KBM-7 (cell line): ENCODE data around the gene PARK7.
A peak's percentile ranks its signal among the peaks of the same experiment; 100 is the strongest.

Experiments
- DNase-seq: peaks from one replicate; pipeline ENCODE4 v3.0.0-alpha.2; 2015
- in situ Hi-C: fragments of 300-500 bp; cut with MboI; formaldehyde crosslinking; loops from 2 replicates; pipeline ENCODE4 v1.14.3; 2020; ENCODE audit warnings: low sequenced_read_pairs, low pct_unique_long_range_greater_than_20kb, mixed read lengths

PARK7 gene

DNA sequence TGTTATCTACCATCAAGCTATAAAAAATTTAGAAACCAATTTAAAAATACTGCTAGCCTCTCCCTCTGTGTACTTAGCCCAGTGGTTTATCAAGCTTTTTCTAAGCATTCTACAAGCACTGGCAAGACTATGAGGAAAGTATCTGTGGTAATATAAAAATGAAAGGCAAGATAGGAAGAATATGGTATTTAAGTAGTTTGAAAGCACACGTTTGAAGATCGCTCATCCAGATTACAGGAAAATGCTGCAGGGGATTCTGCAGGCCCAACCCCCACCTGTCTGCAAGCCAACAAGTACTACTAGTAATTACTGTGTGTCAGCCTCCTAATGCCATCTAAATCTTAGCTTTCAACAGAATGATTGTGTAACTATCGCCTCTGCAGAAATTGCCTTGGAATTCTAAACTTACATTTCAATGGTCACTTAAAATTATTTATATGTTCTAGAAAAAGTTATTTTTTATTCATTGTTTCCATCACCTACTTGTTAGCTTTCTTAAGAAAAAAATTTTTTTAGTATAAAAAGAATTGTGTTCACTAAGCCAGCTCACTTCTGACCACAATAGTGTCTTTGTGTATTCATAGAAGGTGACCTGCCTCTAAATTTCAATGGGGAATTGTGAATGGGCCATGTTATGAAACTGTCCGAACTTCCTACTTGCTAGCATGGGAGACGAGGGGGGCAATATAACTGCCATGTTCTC is 56.1 kb downstream of the PARK7 start:
- no peak for DNase-seq
- in situ Hi-C loops = loop anchor here (25.0 kb wide), 1 partner anchor 295 kb away; the partner anchor contains the start of gene SLC45A1

DNA sequence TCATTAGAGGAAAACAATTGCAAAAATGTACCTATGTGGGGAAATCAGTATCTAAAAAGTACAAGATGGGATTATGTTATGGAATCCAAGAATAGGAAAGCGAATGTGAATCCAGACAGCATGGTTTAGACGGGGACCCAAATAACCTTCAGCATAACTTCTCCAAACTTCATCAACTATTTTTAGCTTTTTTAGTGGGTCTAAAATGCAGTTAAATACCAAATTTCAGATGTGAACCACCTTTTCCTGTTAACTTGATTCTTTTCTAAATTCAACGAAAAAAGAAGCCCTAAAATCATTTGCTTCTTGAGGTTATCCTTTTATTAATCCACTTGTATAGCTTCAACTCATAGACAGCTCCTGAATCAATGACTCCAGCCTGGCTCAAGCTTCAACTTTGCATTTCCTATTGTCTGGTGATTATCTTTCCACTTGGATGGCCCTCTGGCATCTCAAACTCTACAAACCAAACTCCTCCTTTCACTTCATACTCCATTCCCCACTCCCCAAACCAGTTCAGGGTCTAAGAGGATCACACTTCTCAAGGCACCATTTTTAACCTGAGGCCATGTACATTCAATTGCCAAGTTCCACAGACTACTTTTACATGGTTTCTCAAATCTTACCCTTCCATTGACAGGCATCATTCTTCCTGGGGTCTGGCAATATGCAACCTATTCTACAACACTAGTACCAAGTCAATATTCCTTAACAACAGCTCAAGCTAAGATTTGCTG is 57.1 kb downstream of the PARK7 start:
- in situ Hi-C loops = loop anchor here (25.0 kb wide), 1 partner anchor 294 kb away; the partner anchor contains the start of gene SLC45A1
- no peak for DNase-seq

DNA sequence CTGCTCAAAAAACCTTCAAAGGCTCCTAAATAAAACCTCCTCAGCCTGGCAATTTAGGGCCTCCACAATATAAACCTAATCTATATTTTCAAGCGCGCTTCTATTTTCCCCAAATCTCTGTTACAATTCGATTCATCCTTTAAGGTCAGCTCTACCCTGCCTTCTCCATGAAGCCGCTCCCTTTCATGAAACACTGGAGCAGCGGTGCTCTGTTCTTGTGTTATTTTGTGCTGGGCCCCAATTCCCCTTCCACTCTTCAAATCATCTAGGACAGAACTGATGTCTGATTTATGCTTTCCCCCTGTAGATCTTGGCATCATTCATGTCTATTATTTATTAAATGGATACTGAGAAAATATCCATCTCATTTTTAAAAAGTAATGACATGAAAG is 57.7 kb downstream of the PARK7 start:
- no peak for DNase-seq
- in situ Hi-C loops = loop anchor here (25.0 kb wide), 1 partner anchor 293 kb away; the partner anchor contains the start of gene SLC45A1

DNA sequence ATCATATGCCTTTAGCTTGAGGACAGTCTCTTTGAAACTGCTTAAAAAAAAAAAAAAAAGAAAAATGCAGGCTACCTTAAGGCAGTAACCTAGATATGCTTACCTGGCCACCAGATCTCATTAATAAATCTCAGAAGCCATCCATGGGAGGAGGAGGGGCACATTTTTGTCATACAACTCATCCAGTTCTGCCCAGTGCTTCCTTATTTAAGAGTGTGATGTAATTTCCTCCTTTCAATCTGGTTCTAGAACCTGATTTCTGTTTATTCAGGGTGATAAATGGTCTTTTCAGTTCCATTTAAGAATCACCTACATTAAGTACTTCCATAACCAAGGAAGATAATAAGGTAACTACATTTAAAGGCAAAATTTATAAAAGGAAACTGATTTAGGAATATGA is 58.5 kb downstream of the PARK7 start:
- in situ Hi-C loops = loop anchor here (25.0 kb wide), 1 partner anchor 292 kb away; the partner anchor contains the start of gene SLC45A1

DNA sequence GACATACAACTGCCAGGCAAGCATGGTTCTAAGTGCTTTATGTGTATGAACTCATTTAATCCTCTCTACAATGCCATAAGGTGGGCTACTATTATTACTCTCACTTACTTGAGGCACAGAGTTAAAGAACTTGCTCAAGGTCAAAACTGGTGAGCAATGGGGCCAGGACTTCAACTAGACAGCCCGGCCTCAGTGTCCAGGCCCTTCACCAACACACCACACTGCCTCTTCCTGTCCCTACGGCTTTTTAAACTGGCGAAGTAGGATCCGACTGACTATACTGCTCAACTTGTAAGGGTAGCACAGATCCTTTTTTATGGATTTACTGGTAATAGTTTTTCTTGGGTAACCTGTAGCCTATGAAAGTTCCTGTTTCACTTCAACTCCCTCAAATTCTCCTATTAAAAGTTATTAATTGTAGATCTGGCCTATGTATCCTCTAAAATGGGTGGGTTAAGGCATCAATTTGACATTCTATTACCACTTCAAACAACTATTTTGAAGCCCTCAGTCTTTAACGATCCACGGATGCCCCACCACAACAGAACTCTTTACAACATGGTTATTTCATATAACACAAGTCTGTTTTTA is 60.3 kb downstream of the PARK7 start:
- in situ Hi-C loops = loop anchor here (25.0 kb wide), 1 partner anchor 291 kb away; the partner anchor contains the start of gene SLC45A1
- DNase-seq = no peak

More for the DNA sequence above, 58.5 kb downstream of the PARK7 start:
- DNase-seq = no peak

DNA sequence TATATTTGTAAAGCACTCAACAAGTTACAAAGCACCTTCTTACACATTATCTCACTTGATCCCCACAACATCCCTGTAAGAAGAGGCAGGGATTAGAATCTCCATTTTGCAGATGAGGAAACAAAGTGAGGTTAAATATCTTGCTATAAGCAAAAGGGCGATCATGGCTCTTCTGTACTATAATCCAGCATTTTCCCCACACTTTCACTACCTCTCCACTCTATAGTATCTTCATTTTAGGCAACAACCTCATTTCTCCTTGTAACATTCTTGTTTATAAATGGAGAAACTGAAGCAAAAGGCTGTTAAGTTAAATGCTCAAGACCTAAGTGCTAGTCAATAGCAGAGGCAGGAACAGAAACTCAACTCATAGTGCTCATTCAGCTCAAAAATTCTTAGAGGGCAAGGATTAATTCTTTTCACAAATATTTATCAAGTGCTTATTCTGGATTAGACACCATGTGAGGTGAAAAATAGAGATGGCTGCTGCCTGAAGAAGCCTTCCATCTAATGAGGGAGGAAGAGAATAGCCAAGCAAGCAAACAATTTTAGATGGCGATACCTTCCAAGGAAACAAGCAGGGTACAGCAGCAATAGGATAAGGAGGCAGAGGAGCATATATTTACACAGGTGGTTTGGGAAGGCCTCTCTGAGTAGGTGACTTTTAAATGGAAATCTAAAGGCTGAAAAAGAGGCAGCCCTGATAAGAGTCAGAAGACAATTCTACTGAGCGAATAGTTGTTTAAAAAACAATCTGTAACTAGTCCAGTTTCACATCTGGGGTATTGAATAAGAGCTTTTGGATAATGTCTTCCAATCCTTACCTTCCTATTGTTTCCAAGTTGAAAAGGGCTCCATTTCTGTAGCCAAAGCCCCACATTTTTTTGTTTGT is 61.1 kb downstream of the PARK7 start:
- in situ Hi-C loops = loop anchor here (25.0 kb wide), 1 partner anchor 290 kb away; the partner anchor contains the start of gene SLC45A1
- no peak for DNase-seq

DNA sequence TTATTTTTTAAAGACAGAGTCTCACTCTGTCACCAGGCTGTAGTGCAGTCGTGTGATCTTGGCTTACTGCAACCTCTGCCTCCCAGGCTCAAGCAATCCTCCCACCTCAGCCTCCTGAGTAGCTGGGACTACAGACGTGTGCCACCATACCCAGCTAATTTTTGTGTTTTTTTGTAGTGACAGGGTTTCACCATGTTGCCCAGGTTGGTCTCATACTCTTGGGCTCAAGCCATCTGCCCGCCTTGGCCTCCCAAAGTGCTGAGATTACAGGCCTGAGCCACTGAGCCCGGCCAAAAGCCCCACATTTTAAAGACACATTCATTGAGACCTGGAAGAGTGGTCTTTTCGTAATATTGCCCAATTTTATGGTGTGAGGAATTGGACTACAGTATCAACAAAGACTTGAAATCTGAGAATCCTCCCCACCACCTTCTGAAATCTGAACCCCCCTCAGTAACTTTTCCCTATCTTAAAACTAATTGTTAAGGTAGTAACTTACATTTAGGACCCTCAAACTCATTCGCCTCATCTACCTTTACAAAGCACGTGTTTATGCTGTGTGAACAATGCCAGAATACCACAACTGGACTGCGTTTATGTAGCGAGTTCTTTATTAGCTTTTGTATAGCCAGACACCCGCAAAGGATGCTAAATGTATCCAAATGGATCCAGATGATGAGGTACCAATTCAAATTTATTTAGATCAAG is 61.9 kb downstream of the PARK7 start:
- no peak for DNase-seq
- in situ Hi-C loops = loop anchor here (25.0 kb wide), 1 partner anchor 289 kb away; the partner anchor contains the start of gene SLC45A1

DNA sequence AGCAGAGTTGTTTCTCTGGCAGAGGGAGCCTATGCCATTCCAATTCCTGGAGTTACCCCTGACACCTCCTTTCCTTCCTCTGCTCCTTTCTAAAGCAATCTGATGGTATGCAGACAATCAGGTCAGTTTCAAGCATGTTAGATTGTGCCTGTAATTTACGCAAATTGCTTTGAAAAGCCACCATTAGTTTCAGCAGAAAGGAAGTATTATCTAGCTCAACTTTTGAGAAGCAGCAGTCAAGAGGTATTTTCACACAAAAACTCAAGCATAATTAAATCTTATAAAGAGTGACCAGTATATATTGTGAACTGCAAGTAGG is 62.4 kb downstream of the PARK7 start:
- DNase-seq = no peak
- in situ Hi-C loops = loop anchor here (25.0 kb wide), 1 partner anchor 288 kb away; the partner anchor contains the start of gene SLC45A1

DNA sequence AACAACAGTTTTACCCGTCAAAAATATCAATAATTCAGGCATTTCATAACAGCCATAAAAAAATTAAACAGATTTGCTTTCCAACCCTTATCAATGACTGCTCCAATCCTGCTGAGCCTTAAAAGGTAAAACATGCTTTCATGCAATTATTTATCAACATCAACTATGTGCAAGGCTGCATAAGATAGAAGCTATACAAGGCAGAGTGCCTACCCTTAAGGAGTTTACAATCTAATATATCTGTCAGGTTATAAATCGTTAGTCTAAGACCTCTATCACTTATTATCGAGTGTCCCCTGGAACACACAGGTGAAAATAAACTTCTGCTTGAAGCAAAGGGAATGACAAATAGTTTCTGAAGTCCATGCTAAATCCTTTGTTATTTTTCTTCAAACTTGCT is 62.8 kb downstream of the PARK7 start:
- in situ Hi-C loops = loop anchor here (25.0 kb wide), 1 partner anchor 288 kb away; the partner anchor contains the start of gene SLC45A1
- no peak for DNase-seq

DNA sequence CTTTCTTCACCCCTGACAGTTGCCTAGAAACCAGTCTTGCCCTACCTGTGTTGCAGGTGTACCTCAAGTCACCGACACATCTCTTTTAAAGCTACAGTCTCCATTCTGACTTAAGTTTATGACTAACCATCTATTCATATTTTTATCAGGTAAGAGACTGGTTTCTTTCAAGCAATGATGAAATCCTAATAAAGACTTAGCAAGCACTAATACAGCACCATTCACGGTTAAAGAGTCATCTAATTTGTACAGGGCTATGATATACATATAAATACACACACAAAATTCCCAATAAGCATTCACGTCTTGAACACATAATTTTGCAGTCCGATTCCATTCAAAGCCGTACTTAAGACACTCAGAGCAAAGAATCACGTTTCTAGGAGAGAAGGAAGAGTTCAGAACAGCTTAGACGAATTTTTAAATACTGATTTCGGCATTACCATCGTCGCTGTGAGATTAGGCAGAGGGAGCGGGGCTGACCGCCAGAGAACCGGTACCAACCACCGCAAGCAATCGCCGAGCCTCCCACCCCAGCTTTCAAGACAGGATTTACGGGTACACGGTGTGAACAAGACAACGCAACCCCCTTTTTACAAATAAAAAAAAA is 63.7 kb downstream of the PARK7 start:
- in situ Hi-C loops = no loop called here
- peak; percentile 23 for DNase-seq

DNA sequence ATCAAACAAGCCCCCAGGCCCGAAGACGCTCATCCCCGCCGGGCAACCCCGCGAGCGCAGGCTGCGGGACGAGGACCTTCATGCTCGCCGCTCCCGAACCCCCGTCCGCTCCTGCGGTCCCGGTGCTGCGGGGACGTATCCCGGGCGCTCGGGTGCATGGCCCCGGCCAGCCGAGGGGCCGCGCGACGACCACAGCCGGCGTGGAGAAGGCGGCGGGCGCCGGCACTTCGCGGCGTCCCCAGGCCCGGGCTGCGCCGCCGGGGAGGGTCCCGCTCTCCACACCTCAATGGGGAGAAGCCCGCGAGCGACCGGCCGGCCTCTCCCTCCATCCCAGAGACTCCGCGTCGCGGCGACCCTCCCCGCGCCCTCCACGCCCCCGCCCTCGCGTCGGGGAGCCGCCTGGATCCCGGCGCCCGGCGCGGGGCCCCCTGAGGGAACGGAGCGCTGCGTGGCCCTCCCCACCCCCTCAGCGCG is 64.2 kb downstream of the PARK7 start:
- DNase-seq = no peak
- in situ Hi-C loops = no loop called here

DNA sequence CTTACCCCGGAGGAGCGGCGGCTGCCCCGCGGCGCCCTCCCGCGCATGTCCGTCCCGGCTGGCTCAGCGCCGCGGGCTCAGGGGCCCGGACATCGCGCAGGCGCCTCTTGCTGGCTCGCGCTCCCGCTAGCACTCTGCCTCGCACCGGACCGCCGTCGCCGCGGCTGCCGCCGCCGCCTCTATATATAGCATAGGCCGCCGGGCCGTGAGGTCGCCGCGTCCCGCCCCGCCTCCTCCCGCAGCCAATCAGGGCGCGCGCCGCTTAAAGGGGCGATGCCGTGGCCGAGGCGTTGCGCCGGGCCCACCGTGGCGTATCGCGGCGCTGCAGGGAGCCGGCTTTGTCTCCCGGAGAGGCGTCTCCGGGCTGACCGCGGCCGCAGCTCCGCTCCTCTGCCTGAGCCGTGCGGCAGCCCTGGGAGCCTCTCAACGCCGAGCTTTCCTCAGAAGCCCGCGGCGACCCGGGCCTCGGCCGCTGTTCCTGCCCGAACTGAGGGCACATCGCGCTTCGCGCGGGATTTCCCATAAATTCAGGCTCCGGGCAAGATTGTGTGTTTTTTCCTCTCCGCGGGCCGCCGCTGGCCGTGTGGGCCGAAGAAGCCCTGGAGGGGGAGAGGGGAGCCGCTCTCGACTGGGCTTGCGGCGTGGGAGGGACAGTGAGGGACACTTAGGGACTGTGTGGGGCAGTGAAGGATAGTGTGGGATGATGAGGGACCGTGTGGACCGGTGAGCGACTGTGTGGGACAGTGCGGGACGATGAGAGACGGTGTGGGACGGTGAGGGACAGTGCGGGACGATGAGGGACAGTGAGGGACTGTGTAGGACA is 64.9 kb downstream of the PARK7 start, which contains the start of gene ERRFI1:
ERRFI1 (minus strand) TSS at position 157 of the 823 bp plus-strand sequence. CDS start 10,690 bp downstream, outside the sequence.
- peak; percentile 82 for DNase-seq
- in situ Hi-C loops = no loop called here

DNA sequence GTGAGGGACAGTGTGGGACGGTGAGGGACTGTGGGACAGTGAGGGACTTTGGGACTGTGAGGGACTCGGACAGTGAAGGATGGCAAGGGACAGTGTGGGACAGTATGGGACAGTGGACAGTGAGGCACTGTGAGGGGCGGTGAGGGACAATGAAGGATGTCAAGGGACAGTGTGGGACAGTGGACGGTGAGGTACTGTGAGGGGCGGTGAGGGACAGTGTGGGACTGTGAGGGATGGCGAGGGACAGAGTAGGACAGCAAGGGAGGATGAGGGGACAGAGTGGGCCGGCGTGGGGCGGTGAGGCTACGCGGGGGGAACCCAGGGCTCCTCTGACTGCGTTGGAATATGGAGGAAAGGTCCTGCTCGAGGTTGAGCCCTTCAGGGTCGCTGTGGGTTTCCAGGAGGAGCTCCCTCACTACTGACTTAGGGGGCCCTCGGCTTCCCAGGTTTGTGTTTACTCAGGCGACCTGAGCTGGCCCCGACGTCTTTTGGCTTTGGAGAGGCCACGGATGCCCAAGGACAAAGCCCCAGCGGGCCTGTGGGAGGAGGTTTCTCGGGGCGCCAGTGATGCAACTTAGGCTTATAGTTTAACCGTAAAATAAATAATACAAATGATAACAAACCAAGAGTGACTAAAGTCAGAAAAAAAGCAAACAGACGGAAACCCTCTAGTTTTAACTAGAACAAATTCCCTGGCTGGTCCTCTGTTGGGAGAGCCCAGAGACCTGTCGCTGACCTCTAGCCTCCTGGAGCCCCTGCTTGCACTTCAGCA is 65.7 kb downstream of the PARK7 start:
- in situ Hi-C loops = no loop called here
- no peak for DNase-seq

DNA sequence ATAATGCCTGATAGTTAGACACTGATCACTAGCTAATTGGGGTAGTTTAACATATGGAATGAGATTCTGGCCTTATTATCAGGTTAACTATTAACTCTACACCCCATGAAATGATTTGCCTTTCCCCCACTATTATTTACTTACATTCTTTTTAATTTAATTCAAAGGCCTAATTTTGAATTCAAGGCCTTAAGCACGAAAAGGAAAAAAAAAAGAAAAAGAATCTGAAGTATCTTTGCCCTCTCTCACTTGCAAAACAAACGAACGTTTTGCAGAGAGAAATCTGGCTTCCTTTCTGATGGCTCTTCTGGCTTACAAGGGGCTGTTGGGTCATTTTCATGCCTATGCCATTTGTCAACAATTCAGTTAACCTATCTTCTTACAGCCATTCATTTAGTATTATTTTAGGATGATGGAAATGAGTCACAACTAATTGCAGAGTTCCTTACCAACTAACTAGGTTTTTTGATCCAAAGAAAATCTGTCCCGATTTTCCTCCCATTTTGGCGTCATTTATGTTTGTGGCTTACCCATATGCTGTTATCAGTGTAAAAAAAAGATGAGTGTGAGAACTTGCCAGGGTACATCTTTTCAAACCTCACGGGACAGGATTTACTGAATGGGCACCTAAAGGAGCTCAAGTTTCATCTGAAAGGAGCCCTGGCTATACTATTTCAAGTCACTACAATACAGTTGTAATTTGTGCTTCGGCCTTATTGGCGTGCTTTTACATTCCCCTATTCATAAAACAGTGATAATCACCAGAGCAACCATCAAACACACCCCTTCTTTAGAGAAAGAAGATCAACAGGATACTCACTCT is 66.4 kb downstream of the PARK7 start:
- in situ Hi-C loops = no loop called here
- no peak for DNase-seq

DNA sequence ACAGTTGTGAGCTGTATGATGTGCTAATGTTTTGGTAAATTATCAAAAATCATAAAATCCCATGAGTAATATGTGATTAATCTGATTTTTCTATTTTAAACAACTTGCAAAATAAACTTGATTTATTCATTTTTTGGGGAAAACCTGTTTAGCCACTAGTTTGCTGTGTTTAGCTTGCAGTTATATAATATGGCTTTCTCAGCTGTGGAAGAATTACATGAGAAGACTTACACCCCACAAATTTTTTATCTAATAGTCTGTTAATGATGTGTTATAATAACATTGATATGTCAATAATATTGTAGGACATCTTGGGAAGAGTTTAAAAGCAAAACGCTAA is 67.0 kb downstream of the PARK7 start:
- in situ Hi-C loops = no loop called here
- no peak for DNase-seq
